ENCODE measurements around the gene RAD21L1. TPM values are rescaled to one million over a fixed set of nuclear protein-coding genes. Genes with fewer than 3 reads are reported as not detected.

RAD21L1 gene
- total RNA-seq, 5 donors from 2014 or later (not counting 1 experiment from before 2014, with no cell fraction given), result 0.73 to 1.6 (median 0.88) TPM; not detected in 2

DNA sequence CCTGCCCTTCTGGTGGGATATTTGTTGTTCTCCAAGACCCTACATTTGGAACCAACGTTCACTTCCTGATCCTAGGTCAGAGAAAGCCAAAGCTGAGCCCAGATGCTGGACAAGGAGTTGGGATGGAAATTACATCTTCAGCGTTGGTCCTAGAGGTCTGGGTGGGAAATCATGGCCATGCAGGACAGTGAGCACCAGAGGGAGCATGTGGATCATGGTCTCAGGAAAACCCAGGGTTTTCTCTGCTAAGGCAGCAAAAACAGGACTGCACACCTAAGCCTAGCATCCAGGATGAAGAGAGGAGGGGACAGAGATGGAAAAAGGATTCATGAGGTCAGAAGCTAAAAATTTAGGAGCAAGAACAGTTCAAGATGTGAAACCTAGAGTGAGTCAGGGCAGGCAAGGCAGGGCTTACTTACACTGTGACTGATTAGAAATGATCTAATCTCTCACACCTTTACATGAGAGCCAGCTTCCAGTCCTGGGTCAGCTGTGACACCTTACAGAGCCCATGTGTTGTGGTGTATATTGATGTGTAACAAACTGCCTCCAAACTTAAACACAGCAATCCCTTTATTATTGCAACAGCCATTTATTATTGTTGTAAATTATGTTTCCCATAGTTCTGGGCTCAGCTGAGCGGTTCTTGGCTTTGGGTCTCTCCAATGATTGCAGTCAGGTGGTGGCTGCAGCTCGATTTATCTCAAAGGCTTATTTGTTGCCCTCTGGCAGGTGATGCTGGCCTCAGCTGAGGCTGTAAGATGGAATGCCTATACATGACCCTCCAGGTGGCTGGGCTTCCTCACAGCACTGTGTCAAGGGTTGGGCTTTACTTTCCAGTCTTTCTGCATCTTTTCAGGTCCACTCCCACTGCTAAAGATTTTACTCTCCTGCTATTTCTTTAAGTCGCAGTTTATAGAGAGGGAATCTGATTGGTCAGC is 16.1 kb upstream of the RAD21L1 start:
- Mint-ChIP-seq H3K36me3 (no peaks in the 10 kb centered on the region), H3K4me1 (peaks cover 10 to 17% (median 12%) of the 10 kb centered on the region in 3 donors), H3K4me3 (no peak overlapping the region), H3K9me3 (no peaks in the 10 kb centered on the region), H3K27ac (no peak overlapping the region), H3K27me3 (peaks cover 10 to 11% of the 10 kb centered on the region in 2 donors)
- Histone ChIP-seq H3K27me3 (replicated peaks in 1 of 2; ENCODE audit: control insufficient read depth in 2 of 2, extremely low read depth in 1 of 2, insufficient read depth in 2 of 2, low read length in 1 of 2) (peaks cover 0 to 8% of the 10 kb centered on the region in 2 experiments), H3K4me1 (ENCODE audit: control insufficient read depth in 1 of 2, extremely low read depth in 1 of 2, insufficient read depth in 2 of 2, low read length in 2 of 2) (peaks cover 0 to 4% of the 10 kb centered on the region in 2 experiments), H3K27ac (ENCODE audit: low read length) (no peak overlapping the region), H3K4me3 (ENCODE audit: control insufficient read depth in 1 of 2, extremely low read depth in 1 of 2, low read length in 1 of 2) (no peak overlapping the region), H3K9me3 (no peaks in the 10 kb centered on the region), H3K36me3 (ENCODE audit: control insufficient read depth in 2 of 2, extremely low read depth in 1 of 2, insufficient read depth in 1 of 2, low read length in 1 of 2) (no peaks in the 10 kb centered on the region)
- ATAC-seq (replicated peaks in 1 of 4) (no peak), DNase-seq (no peak)
- ChIA-PET CTCF (interaction anchor here (0.6 to 0.7 kb wide), 2 partner anchors 14 to 18 kb away, joined by 3 read pairs; no protein-coding TSS in a partner anchor), POLR2A (no interaction called here)
- 58% methylated on average over 4 of the region's 5 CpGs for WGBS (ENCODE audit: insufficient coverage)

DNA sequence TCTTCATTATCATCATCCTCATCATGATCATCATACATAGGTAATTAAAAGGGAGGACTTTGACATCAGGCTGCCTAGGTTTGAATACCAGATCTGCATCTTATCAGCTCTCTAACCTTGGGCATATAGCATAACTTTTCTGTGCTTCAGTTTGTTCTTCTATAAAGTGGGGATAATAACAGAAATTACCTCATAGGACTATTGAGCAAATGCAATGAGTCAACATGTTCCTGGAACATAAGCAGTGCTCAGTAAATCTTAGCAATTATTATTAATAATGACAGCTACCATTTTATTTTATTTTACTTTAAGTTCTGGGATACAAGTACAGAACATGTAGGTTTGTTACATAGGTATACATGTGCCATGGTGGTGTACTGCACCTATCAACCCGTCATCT is 15.3 kb upstream of the RAD21L1 start:
- Histone ChIP-seq H3K9me3 (no peaks in the 10 kb centered on the region), H3K4me3 (ENCODE audit: control insufficient read depth in 1 of 2, extremely low read depth in 1 of 2, low read length in 1 of 2) (no peak overlapping the region), H3K4me1 (ENCODE audit: control insufficient read depth in 1 of 2, extremely low read depth in 1 of 2, insufficient read depth in 2 of 2, low read length in 2 of 2) (peaks cover 4 to 7% of the 10 kb centered on the region in 2 experiments), H3K27me3 (replicated peaks in 1 of 2; ENCODE audit: control insufficient read depth in 2 of 2, extremely low read depth in 1 of 2, insufficient read depth in 2 of 2, low read length in 1 of 2) (peaks cover 0 to 8% of the 10 kb centered on the region in 2 experiments), H3K27ac (ENCODE audit: low read length) (no peak overlapping the region), H3K36me3 (ENCODE audit: control insufficient read depth in 2 of 2, extremely low read depth in 1 of 2, insufficient read depth in 1 of 2, low read length in 1 of 2) (no peaks in the 10 kb centered on the region)
- no peak overlapping the region for H3K27ac Mint-ChIP-seq
- H3K36me3 Mint-ChIP-seq, result no peaks in the 10 kb centered on the region
- ATAC-seq (replicated peaks in 1 of 4), result no peak
- no peak overlapping the region for H3K4me3 Mint-ChIP-seq
- WGBS (ENCODE audit: insufficient coverage), result no CpG with 5 or more reads among the region's 1 CpG
- peaks cover 16 to 25% (median 20%) of the 10 kb centered on the region in 3 donors for H3K4me1 Mint-ChIP-seq
- H3K27me3 Mint-ChIP-seq, result peaks cover 10 to 11% of the 10 kb centered on the region in 2 donors
- H3K9me3 Mint-ChIP-seq, result no peaks in the 10 kb centered on the region
- no peak for DNase-seq
- CTCF ChIA-PET, result interaction anchor here in 1 of 2 donors (0.6 kb wide), 1 partner anchor 14 kb away, joined by 3 read pairs; no protein-coding TSS in a partner anchor
- POLR2A ChIA-PET, result interaction anchor here in 1 of 2 donors (0.6 kb wide), 1 partner anchor 45 kb away, joined by 3 read pairs; no protein-coding TSS in a partner anchor

DNA sequence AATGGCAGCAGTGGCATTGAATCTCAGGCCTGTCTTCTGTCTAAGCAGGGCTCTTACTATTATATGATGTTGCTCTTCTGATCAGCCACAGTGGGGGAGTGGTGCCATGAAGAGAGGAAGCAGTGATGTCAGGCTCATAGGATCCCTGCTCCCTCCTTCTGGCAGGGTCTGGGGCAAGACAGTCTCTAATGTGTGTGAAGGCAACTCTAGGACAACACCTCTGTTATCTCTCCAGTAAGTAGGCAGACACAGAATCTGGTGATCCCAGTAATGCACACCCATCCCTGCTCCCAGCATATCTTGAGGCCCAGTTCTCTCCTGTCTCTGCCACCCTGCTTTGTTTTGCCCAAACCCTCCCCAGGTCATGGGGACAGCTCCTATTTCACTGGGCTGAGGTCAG is 13.8 kb upstream of the RAD21L1 start:
- ATAC-seq (replicated peaks in 1 of 4) (no peak), DNase-seq (no peak)
- no peaks in the 10 kb centered on the region for H3K36me3 ChIP-seq (ENCODE audit: control insufficient read depth in 2 of 2, extremely low read depth in 1 of 2, insufficient read depth in 1 of 2, low read length in 1 of 2)
- ChIA-PET POLR2A (no interaction called here), CTCF (interaction anchor here in 1 of 2 donors (1.1 kb wide), 1 partner anchor 104 kb away, joined by 3 read pairs; no protein-coding TSS in a partner anchor)
- H3K27me3 Mint-ChIP-seq, result peaks cover 10 to 11% of the 10 kb centered on the region in 2 donors
- H3K27ac ChIP-seq (ENCODE audit: low read length), result no peak overlapping the region
- H3K4me1 Mint-ChIP-seq, result peaks cover 31 to 39% (median 35%) of the 10 kb centered on the region in 3 donors
- H3K4me1 ChIP-seq (ENCODE audit: control insufficient read depth in 1 of 2, extremely low read depth in 1 of 2, insufficient read depth in 2 of 2, low read length in 2 of 2), result peaks cover 6 to 20% of the 10 kb centered on the region in 2 experiments
- no peak overlapping the region for H3K4me3 ChIP-seq (ENCODE audit: control insufficient read depth in 1 of 2, extremely low read depth in 1 of 2, low read length in 1 of 2)
- peaks cover 0 to 9% of the 10 kb centered on the region in 2 experiments for H3K27me3 ChIP-seq (replicated peaks in 1 of 2; ENCODE audit: control insufficient read depth in 2 of 2, extremely low read depth in 1 of 2, insufficient read depth in 2 of 2, low read length in 1 of 2)
- no peaks in the 10 kb centered on the region for H3K9me3 Mint-ChIP-seq
- H3K9me3 ChIP-seq, result no peaks in the 10 kb centered on the region
- H3K36me3 Mint-ChIP-seq, result no peaks in the 10 kb centered on the region
- no peak overlapping the region for H3K27ac Mint-ChIP-seq
- H3K4me3 Mint-ChIP-seq, result no peak overlapping the region

DNA sequence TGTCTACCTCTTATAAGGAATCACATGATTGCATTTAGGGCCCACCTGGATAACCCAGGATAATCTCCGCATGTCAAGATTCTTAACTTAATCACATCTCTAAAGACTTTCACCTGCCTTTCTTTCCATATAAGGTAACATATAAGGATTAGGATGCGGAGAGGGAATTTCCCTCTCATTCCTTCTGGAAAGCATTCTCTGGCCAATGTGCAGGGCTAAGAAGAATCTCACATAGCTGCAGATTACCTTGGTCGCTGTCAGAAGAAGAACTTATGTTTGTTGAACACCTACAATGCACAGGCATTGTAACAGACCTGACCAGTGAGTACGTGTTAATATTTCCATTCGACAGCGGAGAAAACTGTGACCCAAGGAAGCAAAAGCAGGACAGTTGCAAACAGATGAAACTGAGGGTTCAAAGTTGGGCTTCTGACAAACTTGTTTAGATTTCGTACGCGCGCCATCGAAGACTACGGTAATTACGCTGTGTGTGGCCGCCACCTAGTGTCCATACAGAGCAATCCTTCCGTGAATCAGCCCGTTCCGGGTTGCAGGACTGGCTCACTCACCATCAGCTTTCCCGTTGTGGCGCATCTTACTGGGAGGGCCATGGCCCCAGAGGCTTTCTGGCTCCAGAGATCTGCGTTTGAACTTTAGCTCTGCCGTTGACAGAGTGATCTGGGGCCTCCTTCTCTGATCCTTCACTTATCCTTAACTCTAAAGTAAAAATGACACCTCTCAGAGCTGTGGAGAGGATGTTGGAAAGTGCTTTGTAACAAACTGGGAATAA is 13.0 kb upstream of the RAD21L1 start:
- 8% methylated on average over 17 of the region's 21 CpGs for WGBS (ENCODE audit: insufficient coverage)
- Mint-ChIP-seq H3K27me3 (peaks cover 10 to 11% of the 10 kb centered on the region in 2 donors), H3K9me3 (no peaks in the 10 kb centered on the region), H3K4me1 (peaks cover 38 to 46% (median 42%) of the 10 kb centered on the region in 3 donors), H3K27ac (no peak overlapping the region), H3K4me3 (no peak overlapping the region), H3K36me3 (no peaks in the 10 kb centered on the region)
- H3K27me3 ChIP-seq (replicated peaks in 1 of 2; ENCODE audit: control insufficient read depth in 2 of 2, extremely low read depth in 1 of 2, insufficient read depth in 2 of 2, low read length in 1 of 2), result peaks cover 0 to 9% of the 10 kb centered on the region in 2 experiments
- DNase-seq (peak; percentile 31 to 82 (median 59)), ATAC-seq (replicated peaks in 1 of 4) (peak; percentile 76 to 82 (median 80))
- H3K36me3 ChIP-seq (ENCODE audit: control insufficient read depth in 2 of 2, extremely low read depth in 1 of 2, insufficient read depth in 1 of 2, low read length in 1 of 2), result no peaks in the 10 kb centered on the region
- ChIA-PET POLR2A (no interaction called here), CTCF (interaction anchor here (0.6 to 0.9 kb wide), 4 partner anchors 21 to 256 kb away, joined by 3 to 4 read pairs (median 3); no protein-coding TSS in a partner anchor)
- H3K4me3 ChIP-seq (ENCODE audit: control insufficient read depth in 1 of 2, extremely low read depth in 1 of 2, low read length in 1 of 2), result no peak overlapping the region
- peaks cover 6 to 24% of the 10 kb centered on the region in 2 experiments for H3K4me1 ChIP-seq (ENCODE audit: control insufficient read depth in 1 of 2, extremely low read depth in 1 of 2, insufficient read depth in 2 of 2, low read length in 2 of 2)
- H3K9me3 ChIP-seq, result no peaks in the 10 kb centered on the region
- no peak overlapping the region for H3K27ac ChIP-seq (ENCODE audit: low read length)

DNA sequence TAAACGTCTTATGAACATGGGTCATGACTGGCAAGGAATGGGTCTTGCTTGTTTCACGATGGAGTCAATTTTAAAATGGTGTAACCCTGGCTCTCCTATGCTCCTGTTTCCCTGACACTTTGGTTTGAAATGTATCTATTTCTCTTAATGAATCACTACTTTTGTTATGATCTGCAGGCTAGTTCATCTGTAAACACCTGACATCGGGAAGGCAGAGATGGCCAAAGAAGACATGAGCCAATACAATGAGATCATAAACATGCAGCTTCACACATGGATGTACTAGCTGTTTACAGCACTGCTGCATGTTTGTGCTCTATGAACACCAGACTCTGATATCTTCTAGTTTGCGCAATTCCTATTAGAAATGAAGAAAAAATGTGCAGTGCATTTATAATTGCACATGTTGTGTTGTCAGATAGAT is 11.0 kb upstream of the RAD21L1 start:
- no peaks in the 10 kb centered on the region for H3K9me3 ChIP-seq
- H3K9me3 Mint-ChIP-seq, result no peaks in the 10 kb centered on the region
- WGBS (ENCODE audit: insufficient coverage), result 96% methylated on average over 3 of the region's 4 CpGs
- peak overlapping the region; percentile 95 to 97 for H3K27ac Mint-ChIP-seq
- ATAC-seq (replicated peaks in 1 of 4) (no peak), DNase-seq (no peak)
- H3K36me3 ChIP-seq (ENCODE audit: control insufficient read depth in 2 of 2, extremely low read depth in 1 of 2, insufficient read depth in 1 of 2, low read length in 1 of 2), result no peaks in the 10 kb centered on the region
- peaks cover 6 to 24% of the 10 kb centered on the region in 2 experiments for H3K4me1 ChIP-seq (ENCODE audit: control insufficient read depth in 1 of 2, extremely low read depth in 1 of 2, insufficient read depth in 2 of 2, low read length in 2 of 2)
- no peak overlapping the region for H3K27ac ChIP-seq (ENCODE audit: low read length)
- peaks cover 38 to 50% (median 48%) of the 10 kb centered on the region in 3 donors for H3K4me1 Mint-ChIP-seq
- H3K4me3 Mint-ChIP-seq, result peak overlapping the region in 1 of 3 donors; percentile 66
- peaks cover 5 to 17% of the 10 kb centered on the region in 2 donors for H3K27me3 Mint-ChIP-seq
- CTCF ChIA-PET, result no interaction called here
- H3K36me3 Mint-ChIP-seq, result no peaks in the 10 kb centered on the region
- H3K4me3 ChIP-seq (ENCODE audit: control insufficient read depth in 1 of 2, extremely low read depth in 1 of 2, low read length in 1 of 2), result no peak overlapping the region
- POLR2A ChIA-PET, result no interaction called here
- H3K27me3 ChIP-seq (replicated peaks in 1 of 2; ENCODE audit: control insufficient read depth in 2 of 2, extremely low read depth in 1 of 2, insufficient read depth in 2 of 2, low read length in 1 of 2), result peaks cover 0 to 8% of the 10 kb centered on the region in 2 experiments
